Progenitor cell of endocrine pancreas (in vitro differentiated cells): ENCODE results near the gene EHBP1. TPM values are rescaled to one million over a fixed set of nuclear protein-coding genes. Genes with fewer than 3 reads are reported as not detected.

Experiments used
- DNase-seq: peaks from one replicate; pipeline ENCODE4 v3.0.0; 2021; ENCODE audit warnings: low spot score; ENCODE audit not compliant: unreplicated experiment
- H3K27ac Mint-ChIP-seq: 2 replicates; pipeline ENCODE4 v1.8.0; 2021; ENCODE audit warnings: mild to moderate bottlenecking, moderate library complexity, mixed read lengths
- H3K27me3 Mint-ChIP-seq: 2 replicates; pipeline ENCODE4 v1.8.0; 2021; ENCODE audit warnings: mixed read lengths
- H3K36me3 Mint-ChIP-seq: 2 replicates; pipeline ENCODE4 v1.8.0; 2022; ENCODE audit warnings: mixed read lengths; ENCODE audit not compliant: insufficient read depth
- H3K4me1 Mint-ChIP-seq: 2 replicates; pipeline ENCODE4 v1.8.0; 2021; ENCODE audit warnings: low read depth, mixed read lengths
- H3K4me3 Mint-ChIP-seq: 2 replicates; pipeline ENCODE4 v1.8.0; 2021; ENCODE audit warnings: low read depth, mild to moderate bottlenecking, moderate library complexity, mixed read lengths
- H3K9me3 Mint-ChIP-seq: 2 replicates; pipeline ENCODE4 v1.8.0; 2021; ENCODE audit warnings: low read depth, mixed read lengths
- total RNA-seq: library from RNA; stranded (reverse); gene quantifications from 2 replicates; pipeline ENCODE4 v1.2.1, GENCODE V29; 2021
- TF ChIP-seq, protein P1 (sequence below): fragments of 200-600 bp; sonication (generic); IDR thresholded peaks from one replicate; pipeline ENCODE4 v1.5.0; 2021; ENCODE audit warnings: antibody characterized with exemption, mild to moderate bottlenecking; ENCODE audit not compliant: unreplicated experiment

EHBP1 gene
- total RNA-seq, 1 donor from 2014 or later = 45.6 TPM

DNA sequence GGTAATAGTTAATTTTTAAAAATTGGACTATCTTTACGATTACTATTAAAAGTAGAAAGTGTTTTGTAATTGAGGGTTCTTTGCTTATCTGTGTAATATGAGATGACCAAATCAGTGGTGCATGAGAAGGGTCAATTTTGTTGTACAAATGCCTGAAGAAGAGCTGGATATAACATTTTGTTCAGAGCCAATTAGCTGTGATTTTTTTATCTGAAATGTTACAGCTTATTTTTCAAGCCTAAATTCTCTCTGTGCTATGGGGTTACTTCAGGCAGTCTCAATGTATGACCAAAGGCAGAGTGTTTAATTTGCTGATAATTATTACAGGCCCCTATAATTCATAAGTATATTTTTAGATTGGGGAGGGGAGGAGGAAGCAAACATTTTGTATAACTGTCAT is 386.9 kb downstream of the EHBP1 start:
- no peak overlapping the region for H3K27ac Mint-ChIP-seq
- TF ChIP-seq, protein P1, sequence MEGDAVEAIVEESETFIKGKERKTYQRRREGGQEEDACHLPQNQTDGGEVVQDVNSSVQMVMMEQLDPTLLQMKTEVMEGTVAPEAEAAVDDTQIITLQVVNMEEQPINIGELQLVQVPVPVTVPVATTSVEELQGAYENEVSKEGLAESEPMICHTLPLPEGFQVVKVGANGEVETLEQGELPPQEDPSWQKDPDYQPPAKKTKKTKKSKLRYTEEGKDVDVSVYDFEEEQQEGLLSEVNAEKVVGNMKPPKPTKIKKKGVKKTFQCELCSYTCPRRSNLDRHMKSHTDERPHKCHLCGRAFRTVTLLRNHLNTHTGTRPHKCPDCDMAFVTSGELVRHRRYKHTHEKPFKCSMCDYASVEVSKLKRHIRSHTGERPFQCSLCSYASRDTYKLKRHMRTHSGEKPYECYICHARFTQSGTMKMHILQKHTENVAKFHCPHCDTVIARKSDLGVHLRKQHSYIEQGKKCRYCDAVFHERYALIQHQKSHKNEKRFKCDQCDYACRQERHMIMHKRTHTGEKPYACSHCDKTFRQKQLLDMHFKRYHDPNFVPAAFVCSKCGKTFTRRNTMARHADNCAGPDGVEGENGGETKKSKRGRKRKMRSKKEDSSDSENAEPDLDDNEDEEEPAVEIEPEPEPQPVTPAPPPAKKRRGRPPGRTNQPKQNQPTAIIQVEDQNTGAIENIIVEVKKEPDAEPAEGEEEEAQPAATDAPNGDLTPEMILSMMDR = no peak
- H3K9me3 Mint-ChIP-seq = no peaks in the 10 kb centered on the region
- H3K27me3 Mint-ChIP-seq = no peaks in the 10 kb centered on the region
- no peak for DNase-seq
- H3K4me1 Mint-ChIP-seq = no peaks in the 10 kb centered on the region
- no peak overlapping the region for H3K4me3 Mint-ChIP-seq
- no peaks in the 10 kb centered on the region for H3K36me3 Mint-ChIP-seq

DNA sequence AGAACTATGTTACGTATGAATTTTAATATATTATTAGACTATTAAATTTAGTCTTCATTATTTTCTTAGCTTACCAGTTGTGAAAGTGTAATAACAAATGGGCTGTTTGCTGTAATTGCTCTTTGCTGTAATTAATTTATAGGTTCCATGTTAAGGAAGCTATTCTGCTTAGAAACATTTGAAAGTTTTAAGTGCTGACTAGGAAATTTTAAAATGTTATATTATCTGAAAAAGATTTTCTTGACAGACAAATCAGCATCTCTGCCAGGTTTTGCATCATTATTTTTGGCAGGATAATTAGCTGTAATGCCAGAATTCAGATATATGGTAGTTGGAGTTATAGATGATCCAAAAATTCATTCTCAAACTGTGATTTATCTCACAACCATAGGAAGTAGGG is 387.3 kb downstream of the EHBP1 start:
- Mint-ChIP-seq H3K27ac (no peak overlapping the region), H3K4me1 (no peaks in the 10 kb centered on the region), H3K9me3 (no peaks in the 10 kb centered on the region), H3K27me3 (no peaks in the 10 kb centered on the region), H3K36me3 (no peaks in the 10 kb centered on the region), H3K4me3 (no peak overlapping the region)
- TF ChIP-seq, protein P1 = no peak
- no peak for DNase-seq

DNA sequence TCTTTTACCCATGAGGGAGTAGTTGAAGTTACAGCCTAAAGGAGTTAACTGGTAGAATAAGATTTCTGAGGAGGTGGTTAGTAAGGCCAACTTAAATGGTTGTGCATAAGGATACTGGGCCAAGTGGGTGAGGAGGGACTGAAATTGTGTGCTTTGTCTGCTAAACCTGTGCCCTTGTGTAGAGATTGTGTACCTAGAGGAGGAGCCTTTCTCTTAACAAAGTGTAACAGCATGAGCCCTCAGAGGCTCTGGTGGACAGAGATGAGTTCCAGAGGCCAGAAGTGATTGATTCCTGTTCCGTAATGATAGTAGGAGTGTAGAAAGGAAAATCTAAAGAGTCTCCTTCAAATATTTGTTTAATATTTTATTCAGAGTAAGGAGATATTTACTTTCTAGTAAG is 388.0 kb downstream of the EHBP1 start:
- no peak overlapping the region for H3K27ac Mint-ChIP-seq
- H3K4me3 Mint-ChIP-seq = no peak overlapping the region
- H3K9me3 Mint-ChIP-seq = no peaks in the 10 kb centered on the region
- no peaks in the 10 kb centered on the region for H3K36me3 Mint-ChIP-seq
- H3K27me3 Mint-ChIP-seq = no peaks in the 10 kb centered on the region
- no peak for DNase-seq
- TF ChIP-seq, protein P1 = no peak
- H3K4me1 Mint-ChIP-seq = no peaks in the 10 kb centered on the region

Other genes starting within 250 kb of the EHBP1 start
- gene TMEM17, start 199.5 kb upstream of the EHBP1 start, total RNA-seq = 4.8 and 5.9 TPM in 2 replicates